Myocyte (in vitro differentiated cells): ENCODE data around the gene FTL. TPM values are rescaled to one million over a fixed set of nuclear protein-coding genes. Genes with fewer than 3 reads are reported as not detected.

ENCODE experiments used
- DNase-seq: peaks from one replicate; pipeline ENCODE4 v3.0.0-alpha.2; 2012; ENCODE audit warnings: low read depth
- total RNA-seq: library from RNA; depleted of rRNA; stranded (reverse); fragments of >200 nt; gene quantifications from 2 replicates; pipeline ENCODE4 v1.2.3, GENCODE V29; 2014

The FTL gene
- total RNA-seq, 1 donor from 2014 or later, result 1,792 TPM

- peak; percentile 74 for DNase-seq
Observed at GRCh38 chr19:48991011-48991609, 26.0 kb downstream of the FTL start.

GRCh38 chr19:48991873-48992580, 26.9 kb downstream of the FTL start:
- peak; percentile 92 for DNase-seq

GRCh38 chr19:48992581-48993174, 27.6 kb downstream of the FTL start:
- no peak for DNase-seq

GRCh38 chr19:48993175-48994034, 28.3 kb downstream of the FTL start, which contains the start of the genes GYS1 and RUVBL2:
Gene GYS1, minus strand, starts transcription at chr19:48993309. Its CDS starts 197 bp downstream, at chr19:48993112.
Gene RUVBL2, plus strand, starts transcription at chr19:48993887. Its CDS starts 25 bp downstream, at chr19:48993912.
- peak; percentile 100 for DNase-seq

- no peak for DNase-seq
Observed at GRCh38 chr19:48994035-48994386, 28.9 kb downstream of the FTL start.

GRCh38 chr19:48997972-48998371, 32.9 kb downstream of the FTL start:
- peak; percentile 72 for DNase-seq

- DNase-seq, result peak; percentile 60
Observed at GRCh38 chr19:48999481-49000325, 34.6 kb downstream of the FTL start.

GRCh38 chr19:49004133-49004532, 39.0 kb downstream of the FTL start:
- DNase-seq, result no peak

GRCh38 chr19:49004964-49005614, 40.0 kb downstream of the FTL start:
- DNase-seq, result no peak

GRCh38 chr19:49006905-49007304, 41.8 kb downstream of the FTL start:
- DNase-seq, result no peak

GRCh38 chr19:49009828-49010227, 44.7 kb downstream of the FTL start:
- no peak for DNase-seq

- no peak for DNase-seq
Observed at GRCh38 chr19:49010453-49010852, 45.3 kb downstream of the FTL start.

- DNase-seq, result no peak
Observed at GRCh38 chr19:49011194-49011593, 46.1 kb downstream of the FTL start.

- DNase-seq, result no peak
Observed at GRCh38 chr19:49014123-49014869, 49.2 kb downstream of the FTL start.

GRCh38 chr19:49014870-49015255, 49.8 kb downstream of the FTL start:
- no peak for DNase-seq

GRCh38 chr19:49016067-49016839, 51.1 kb downstream of the FTL start:
- DNase-seq, result no peak
